Astrocyte (in vitro differentiated cells and primary cell): ENCODE measurements around the gene CBFB. TPM values are rescaled to one million over a fixed set of nuclear protein-coding genes. Genes with fewer than 3 reads are reported as not detected.

Source experiments
- DNase-seq: peaks from one replicate; pipeline ENCODE4 v3.0.0-alpha.2; 2010; ENCODE audit warnings: low read depth
- FAIRE-seq: peaks from 2 replicates; lab custom pipeline; 2011; peaks lifted over from hg19 to GRCh38; lab: Jason Lieb, UNC
- H2AFZ ChIP-seq: 2 replicates; pipeline ENCODE4 v1.6.0; 2012; ENCODE audit warnings: low read depth, low read length, inconsistent platforms
- H3K27ac ChIP-seq: 2 replicates; pipeline ENCODE4 v1.5.1; 2011; ENCODE audit warnings: low read depth, low read length, inconsistent platforms
- H3K27me3 ChIP-seq: 2 replicates; pipeline ENCODE4 v1.6.0; 2011; ENCODE audit warnings: low read length, inconsistent platforms; ENCODE audit not compliant: insufficient read depth
- H3K36me3 ChIP-seq: 2 replicates; pipeline ENCODE4 v1.5.1; 2011; ENCODE audit warnings: low read length, inconsistent platforms; ENCODE audit not compliant: insufficient read depth
- H3K4me1 ChIP-seq: 2 replicates; pipeline ENCODE4 v1.5.1; 2011; ENCODE audit warnings: low read length, inconsistent platforms; ENCODE audit not compliant: insufficient read depth
- H3K4me2 ChIP-seq: 2 replicates; pipeline ENCODE4 v1.6.0; 2012; ENCODE audit warnings: low read length, inconsistent platforms
- H3K4me3 ChIP-seq: 2 replicates; pipeline ENCODE4 v1.5.1; 2011; ENCODE audit warnings: low read depth, mild to moderate bottlenecking, low read length, inconsistent platforms; ENCODE audit not compliant: insufficient read depth
- H3K79me2 ChIP-seq: 2 replicates; pipeline ENCODE4 v1.6.0; 2012; ENCODE audit warnings: mild to moderate bottlenecking, low read length, inconsistent platforms; ENCODE audit not compliant: insufficient read depth
- H3K9ac ChIP-seq: 2 replicates; pipeline ENCODE4 v1.6.0; 2012; ENCODE audit warnings: mild to moderate bottlenecking, low read length, inconsistent platforms
- H3K9me3 ChIP-seq: 2 replicates; pipeline ENCODE4 v1.5.1; 2012; ENCODE audit warnings: low read depth, mild to moderate bottlenecking, low read length, inconsistent platforms; ENCODE audit not compliant: insufficient read depth
- H4K20me1 ChIP-seq: 2 replicates; pipeline ENCODE4 v1.6.0; 2012; ENCODE audit warnings: low read length, inconsistent platforms; ENCODE audit not compliant: insufficient read depth
- H3K27ac Mint-ChIP-seq: one replicate; pipeline ENCODE4 v1.8.0; 2021; ENCODE audit warnings: mild to moderate bottlenecking, mixed read lengths; ENCODE audit not compliant: unreplicated experiment
- H3K27me3 Mint-ChIP-seq: one replicate; pipeline ENCODE4 v1.8.0; 2021; ENCODE audit warnings: low read depth, mixed read lengths; ENCODE audit not compliant: unreplicated experiment
- H3K36me3 Mint-ChIP-seq: one replicate; pipeline ENCODE4 v1.8.0; 2021; ENCODE audit warnings: low read depth, mixed read lengths; ENCODE audit not compliant: unreplicated experiment
- H3K4me1 Mint-ChIP-seq: one replicate; pipeline ENCODE4 v1.8.0; 2021; ENCODE audit warnings: low read depth, mixed read lengths; ENCODE audit not compliant: unreplicated experiment
- H3K4me3 Mint-ChIP-seq: one replicate; pipeline ENCODE4 v1.8.0; 2021; ENCODE audit warnings: mild to moderate bottlenecking, moderate library complexity, mixed read lengths; ENCODE audit not compliant: unreplicated experiment
- H3K9me3 Mint-ChIP-seq: one replicate; pipeline ENCODE4 v1.8.0; 2021; ENCODE audit warnings: mild to moderate bottlenecking, mixed read lengths; ENCODE audit not compliant: unreplicated experiment
- EZH2 ChIP-seq: IDR thresholded peaks from 2 replicates; pipeline ENCODE4 v1.6.1; 2012; ENCODE audit warnings: mild to moderate bottlenecking, low read length, inconsistent platforms; ENCODE audit not compliant: insufficient read depth
- total RNA-seq: library from RNA; stranded (reverse); gene quantifications from 2 replicates; pipeline ENCODE4 v1.2.1, GENCODE V29; 2021
- TF ChIP-seq, protein P1 (sequence below): IDR thresholded peaks from 2 replicates; pipeline ENCODE4 v1.5.1; 2011; ENCODE audit warnings: low read depth, mild to moderate bottlenecking, inconsistent platforms, low read length, moderate library complexity; ENCODE audit not compliant: insufficient read depth

The CBFB gene
- total RNA-seq, 1 donor from 2014 or later = 104 TPM

DNA sequence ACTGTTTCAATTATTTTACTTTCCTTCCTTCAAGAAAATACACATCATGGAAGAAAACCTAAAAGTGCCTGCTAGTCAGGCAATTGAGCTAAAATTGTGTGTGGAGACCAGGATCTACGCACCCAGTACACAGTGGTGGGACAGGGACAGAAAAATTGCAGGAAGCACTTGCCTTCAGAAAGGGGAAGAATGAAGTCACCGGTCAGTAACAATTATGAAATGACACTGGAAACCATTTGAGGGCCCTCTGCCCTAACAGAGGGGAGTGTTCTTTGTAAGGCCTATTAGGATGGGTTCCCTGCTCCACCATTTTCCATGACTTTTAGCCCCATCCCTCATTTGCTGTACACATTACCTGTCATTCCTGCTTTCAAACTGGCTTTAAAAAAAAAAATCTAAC, 76.3 kb downstream of the CBFB start:
- no peak overlapping the region for H2AFZ ChIP-seq
- Mint-ChIP-seq H3K9me3 (peaks cover 2% of the 10 kb centered on the region), H3K36me3 (peaks cover 7% of the 10 kb centered on the region), H3K27me3 (no peaks in the 10 kb centered on the region), H3K27ac (no peak overlapping the region), H3K4me1 (peaks cover 16% of the 10 kb centered on the region), H3K4me3 (no peak overlapping the region)
- H4K20me1 ChIP-seq = no peaks in the 10 kb centered on the region
- peaks cover 15% of the 10 kb centered on the region for H3K4me1 ChIP-seq
- H3K27ac ChIP-seq = no peak overlapping the region
- H3K4me3 ChIP-seq = no peak overlapping the region
- H3K9me3 ChIP-seq = no peaks in the 10 kb centered on the region
- TF ChIP-seq EZH2 = no peak
- TF ChIP-seq, protein P1, sequence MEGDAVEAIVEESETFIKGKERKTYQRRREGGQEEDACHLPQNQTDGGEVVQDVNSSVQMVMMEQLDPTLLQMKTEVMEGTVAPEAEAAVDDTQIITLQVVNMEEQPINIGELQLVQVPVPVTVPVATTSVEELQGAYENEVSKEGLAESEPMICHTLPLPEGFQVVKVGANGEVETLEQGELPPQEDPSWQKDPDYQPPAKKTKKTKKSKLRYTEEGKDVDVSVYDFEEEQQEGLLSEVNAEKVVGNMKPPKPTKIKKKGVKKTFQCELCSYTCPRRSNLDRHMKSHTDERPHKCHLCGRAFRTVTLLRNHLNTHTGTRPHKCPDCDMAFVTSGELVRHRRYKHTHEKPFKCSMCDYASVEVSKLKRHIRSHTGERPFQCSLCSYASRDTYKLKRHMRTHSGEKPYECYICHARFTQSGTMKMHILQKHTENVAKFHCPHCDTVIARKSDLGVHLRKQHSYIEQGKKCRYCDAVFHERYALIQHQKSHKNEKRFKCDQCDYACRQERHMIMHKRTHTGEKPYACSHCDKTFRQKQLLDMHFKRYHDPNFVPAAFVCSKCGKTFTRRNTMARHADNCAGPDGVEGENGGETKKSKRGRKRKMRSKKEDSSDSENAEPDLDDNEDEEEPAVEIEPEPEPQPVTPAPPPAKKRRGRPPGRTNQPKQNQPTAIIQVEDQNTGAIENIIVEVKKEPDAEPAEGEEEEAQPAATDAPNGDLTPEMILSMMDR = no peak
- H3K36me3 ChIP-seq = peaks cover 3% of the 10 kb centered on the region
- peaks cover 6% of the 10 kb centered on the region for H3K79me2 ChIP-seq
- H3K27me3 ChIP-seq = no peaks in the 10 kb centered on the region
- DNase-seq (no peak), FAIRE-seq (no peak)
- no peak overlapping the region for H3K9ac ChIP-seq
- no peak overlapping the region for H3K4me2 ChIP-seq

DNA sequence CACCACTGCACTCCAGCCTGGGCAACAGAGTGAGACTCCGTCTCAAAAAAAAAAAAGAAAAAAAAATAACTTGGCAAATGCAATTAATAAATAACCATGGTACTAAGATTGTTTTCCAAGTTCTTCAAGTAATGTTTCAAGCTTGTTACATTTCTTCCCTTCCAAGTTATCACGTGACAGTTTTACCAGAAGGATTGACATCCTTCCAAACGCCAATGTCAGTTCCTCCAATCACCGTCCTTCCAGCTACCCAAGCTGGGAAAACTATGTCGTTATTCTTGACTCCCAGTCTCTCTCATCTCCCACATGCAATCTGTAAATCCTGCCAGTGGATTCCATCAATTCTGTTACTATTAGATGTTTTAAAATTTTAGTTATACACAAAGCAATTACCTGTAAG, 76.9 kb downstream of the CBFB start:
- Histone ChIP-seq H2AFZ (no peak overlapping the region), H3K9ac (no peak overlapping the region), H3K4me1 (peaks cover 17% of the 10 kb centered on the region), H4K20me1 (no peaks in the 10 kb centered on the region), H3K4me2 (no peak overlapping the region), H3K9me3 (no peaks in the 10 kb centered on the region), H3K27me3 (no peaks in the 10 kb centered on the region), H3K79me2 (peaks cover 12% of the 10 kb centered on the region), H3K36me3 (no peaks in the 10 kb centered on the region), H3K27ac (no peak overlapping the region), H3K4me3 (no peak overlapping the region)
- TF ChIP-seq, protein P1 = no peak
- TF ChIP-seq EZH2 = no peak
- no peak overlapping the region for H3K4me3 Mint-ChIP-seq
- DNase-seq = no peak
- H3K27me3 Mint-ChIP-seq = no peaks in the 10 kb centered on the region
- H3K27ac Mint-ChIP-seq = no peak overlapping the region
- peaks cover 13% of the 10 kb centered on the region for H3K4me1 Mint-ChIP-seq
- FAIRE-seq = no peak
- H3K36me3 Mint-ChIP-seq = peaks cover 8% of the 10 kb centered on the region
- peaks cover 2% of the 10 kb centered on the region for H3K9me3 Mint-ChIP-seq

DNA sequence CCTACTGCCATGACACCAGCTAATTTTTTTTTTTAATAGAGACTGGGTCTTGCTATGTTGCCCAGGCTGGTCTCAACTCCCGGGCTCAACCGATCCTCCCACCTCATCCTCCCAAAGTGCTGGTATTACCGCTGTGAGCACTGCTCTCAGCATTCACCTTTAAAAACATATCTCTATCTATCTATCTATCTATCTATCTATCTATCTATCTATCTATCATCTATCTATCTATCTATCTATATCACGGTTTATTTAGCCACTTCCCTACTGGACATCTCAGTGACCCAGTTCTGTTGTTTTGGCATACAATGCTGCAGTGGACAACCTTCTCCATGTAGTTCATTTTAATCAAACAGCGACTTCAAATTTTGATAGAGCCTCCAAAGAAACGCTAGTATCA, 79.5 kb downstream of the CBFB start:
- FAIRE-seq (no peak), DNase-seq (no peak)
- Histone ChIP-seq H3K4me2 (no peak overlapping the region), H4K20me1 (peaks cover 19% of the 10 kb centered on the region), H3K36me3 (no peaks in the 10 kb centered on the region), H3K4me3 (no peak overlapping the region), H3K27me3 (no peaks in the 10 kb centered on the region), H3K9ac (no peak overlapping the region), H2AFZ (no peak overlapping the region), H3K79me2 (peaks cover 36% of the 10 kb centered on the region), H3K4me1 (peaks cover 17% of the 10 kb centered on the region), H3K27ac (no peak overlapping the region), H3K9me3 (no peaks in the 10 kb centered on the region)
- Mint-ChIP-seq H3K4me1 (peaks cover 7% of the 10 kb centered on the region), H3K4me3 (no peak overlapping the region), H3K27ac (peak overlapping the region; percentile 47), H3K27me3 (no peaks in the 10 kb centered on the region), H3K36me3 (peaks cover 6% of the 10 kb centered on the region), H3K9me3 (no peaks in the 10 kb centered on the region)
- TF ChIP-seq EZH2 = no peak
- TF ChIP-seq, protein P1 = no peak
